CD4-positive, alpha-beta T cell treated with Interleukin-17A for 1 hour (primary cell): Measurements from ENCODE around the gene CD59.
"Not testable (repeated sequence)": the region's sequence is repeated elsewhere in the genome, so short reads cannot be mapped to it uniquely, and the experiment has no call there.

Experiments
- DNase-seq: peaks from one replicate; pipeline ENCODE4 v3.0.0-alpha.2; 2020

CD59 gene

GRCh38 chr11:33664827-33665226, 71.4 kb downstream of the CD59 start:
- DNase-seq, result no peak

- no peak for DNase-seq
Measured at GRCh38 chr11:33664166-33664565, 72.1 kb downstream of the CD59 start.

GRCh38 chr11:33663121-33663520, 73.1 kb downstream of the CD59 start:
- DNase-seq, result no peak

- not testable (repeated sequence) for DNase-seq
Measured at GRCh38 chr11:33661526-33661925, 74.7 kb downstream of the CD59 start.

GRCh38 chr11:33660962-33661361, 75.3 kb downstream of the CD59 start:
- DNase-seq, result no peak

- DNase-seq, result no peak
Measured at GRCh38 chr11:33659370-33660139, 76.7 kb downstream of the CD59 start.

- DNase-seq, result no peak
Measured at GRCh38 chr11:33658195-33658900, 77.9 kb downstream of the CD59 start.

- DNase-seq, result no peak
Measured at GRCh38 chr11:33657757-33658156, 78.5 kb downstream of the CD59 start.

- DNase-seq, result no peak
Measured at GRCh38 chr11:33656768-33657167, 79.5 kb downstream of the CD59 start.

GRCh38 chr11:33655842-33656600, 80.2 kb downstream of the CD59 start:
- no peak for DNase-seq

- DNase-seq, result no peak
Measured at GRCh38 chr11:33654594-33654993, 81.6 kb downstream of the CD59 start.
